Measurements from ENCODE around the gene PDHB. TPM values are rescaled to one million over a fixed set of nuclear protein-coding genes. Genes with fewer than 3 reads are reported as not detected.

PDHB gene
- total and polyA plus RNA-seq, 2 experiments from 2014 or later = 108 to 119 TPM

- H3K4me2 ChIP-seq (ENCODE audit: unreplicated experiment) = no peak overlapping the region
- in situ Hi-C loops (cut with MboI) = no loop called here
- H3K9ac ChIP-seq = no peak overlapping the region
- H3K79me2 ChIP-seq (ENCODE audit: insufficient read depth) = no peaks in the 10 kb centered on the region
- no peaks in the 10 kb centered on the region for H4K20me1 ChIP-seq (ENCODE audit: insufficient read depth)
- H3K36me3 ChIP-seq (ENCODE audit: low read depth) = 0 out of 2 replicates have a peak, but pooled peaks cover 5% of the 10 kb centered on the region
- no peak for TF ChIP-seq EZH2 (IDR thresholded peaks at IDR 0.05; ENCODE audit: insufficient read depth, poor library complexity, severe bottlenecking)
- no peak for TF ChIP-seq EZH2phosphoT487 (IDR thresholded peaks at IDR 0.05; ENCODE audit: insufficient read depth, low read depth)
- no peak for DNase-seq
- H2AFZ ChIP-seq = no peak overlapping the region
- H3F3A ChIP-seq (ENCODE audit: insufficient read depth) = peaks cover 20% of the 10 kb centered on the region
- H3K27ac ChIP-seq = no peak overlapping the region
- WGBS, 2 experiments (ENCODE audit: low coverage in 1 of 2, low lambda C conversion rate in 2 of 2, missing lambda C conversion rate in 2 of 2) = 96 to 100% methylated on average over 2 of the region's 2 CpGs
- no peaks in the 10 kb centered on the region for H3K27me3 ChIP-seq (replicated peaks; ENCODE audit: insufficient read depth)
- H3K9me3 ChIP-seq (ENCODE audit: low read depth) = no peaks in the 10 kb centered on the region
- peaks cover 7% of the 10 kb centered on the region; the same call in 1 of the 2 replicates for H3K4me1 ChIP-seq (ENCODE audit: insufficient read depth)
- no peak overlapping the region for H3K4me3 ChIP-seq
- no peaks in the 10 kb centered on the region for H3K9me2 ChIP-seq (ENCODE audit: insufficient read depth)
Observed at GRCh38 chr3:58416191-58416590, 17.4 kb downstream of the PDHB start.

- Histone ChIP-seq H3K9ac (peak overlapping the region; percentile 26; the same call in 1 of the 2 replicates), H2AFZ (no peak overlapping the region), H3K4me3 (no peak overlapping the region), H3K9me3 (ENCODE audit: low read depth) (no peaks in the 10 kb centered on the region), H3K4me1 (ENCODE audit: insufficient read depth) (peaks cover 3% of the 10 kb centered on the region; the same call in 1 of the 2 replicates), H3K9me2 (ENCODE audit: insufficient read depth) (no peaks in the 10 kb centered on the region), H3K4me2 (ENCODE audit: unreplicated experiment) (no peak overlapping the region), H3K79me2 (ENCODE audit: insufficient read depth) (no peaks in the 10 kb centered on the region), H3K36me3 (ENCODE audit: low read depth) (peaks cover 13% of the 10 kb centered on the region; the same call in 1 of the 2 replicates), H4K20me1 (ENCODE audit: insufficient read depth) (no peaks in the 10 kb centered on the region), H3K27me3 (replicated peaks; ENCODE audit: insufficient read depth) (no peaks in the 10 kb centered on the region), H3K27ac (no peak overlapping the region), H3F3A (ENCODE audit: insufficient read depth) (0 out of 2 replicates have a peak, but pooled peaks cover 5% of the 10 kb centered on the region)
- in situ Hi-C loops (cut with MboI) = no loop called here
- DNase-seq = peak; percentile 80
- TF ChIP-seq EZH2phosphoT487 (IDR thresholded peaks at IDR 0.05; ENCODE audit: insufficient read depth, low read depth) = no peak
- TF ChIP-seq EZH2 (IDR thresholded peaks at IDR 0.05; ENCODE audit: insufficient read depth, poor library complexity, severe bottlenecking) = no peak
Observed at GRCh38 chr3:58414538-58415197, 19.0 kb downstream of the PDHB start.

- Histone ChIP-seq H3F3A (ENCODE audit: insufficient read depth) (no peaks in the 10 kb centered on the region), H3K4me1 (ENCODE audit: insufficient read depth) (0 out of 2 replicates have a peak, but pooled peaks cover 3% of the 10 kb centered on the region), H3K9me2 (ENCODE audit: insufficient read depth) (no peaks in the 10 kb centered on the region), H2AFZ (no peak overlapping the region), H4K20me1 (ENCODE audit: insufficient read depth) (no peaks in the 10 kb centered on the region), H3K27me3 (replicated peaks; ENCODE audit: insufficient read depth) (no peaks in the 10 kb centered on the region), H3K27ac (no peak overlapping the region), H3K9ac (no peak overlapping the region), H3K36me3 (ENCODE audit: low read depth) (peaks cover 25% of the 10 kb centered on the region; the same call in 1 of the 2 replicates), H3K4me3 (no peak overlapping the region), H3K9me3 (ENCODE audit: low read depth) (no peaks in the 10 kb centered on the region), H3K4me2 (ENCODE audit: unreplicated experiment) (no peak overlapping the region), H3K79me2 (ENCODE audit: insufficient read depth) (no peaks in the 10 kb centered on the region)
- TF ChIP-seq EZH2phosphoT487 (IDR thresholded peaks at IDR 0.05; ENCODE audit: insufficient read depth, low read depth) (no peak), EZH2 (IDR thresholded peaks at IDR 0.05; ENCODE audit: insufficient read depth, poor library complexity, severe bottlenecking) (no peak)
- no peak for DNase-seq
- in situ Hi-C loops (cut with MboI) = no loop called here
- WGBS, 2 experiments (ENCODE audit: low coverage in 1 of 2, low lambda C conversion rate in 2 of 2, missing lambda C conversion rate in 2 of 2) = 92% methylated on average over 8 of the region's 8 CpGs
Observed at GRCh38 chr3:58411851-58412830, 21.5 kb downstream of the PDHB start.

GRCh38 chr3:58411036-58411435 lies 22.6 kb downstream of the PDHB start:
- WGBS, 2 experiments (ENCODE audit: low coverage in 1 of 2, low lambda C conversion rate in 2 of 2, missing lambda C conversion rate in 2 of 2) = 88 to 99% methylated on average over 3 of the region's 3 CpGs
- peak; percentile 41 for DNase-seq
- H3K4me2 ChIP-seq (ENCODE audit: unreplicated experiment) = no peak overlapping the region
- H3K4me1 ChIP-seq (ENCODE audit: insufficient read depth) = 0 out of 2 replicates have a peak, but pooled peaks cover 3% of the 10 kb centered on the region
- TF ChIP-seq EZH2 (IDR thresholded peaks at IDR 0.05; ENCODE audit: insufficient read depth, poor library complexity, severe bottlenecking) (no peak), EZH2phosphoT487 (IDR thresholded peaks at IDR 0.05; ENCODE audit: insufficient read depth, low read depth) (no peak)
- no peaks in the 10 kb centered on the region for H3K79me2 ChIP-seq (ENCODE audit: insufficient read depth)
- no peaks in the 10 kb centered on the region for H4K20me1 ChIP-seq (ENCODE audit: insufficient read depth)
- no peaks in the 10 kb centered on the region for H3K9me3 ChIP-seq (ENCODE audit: low read depth)
- H3K9ac ChIP-seq = no peak overlapping the region
- no peak overlapping the region for H3K27ac ChIP-seq
- no peaks in the 10 kb centered on the region for H3F3A ChIP-seq (ENCODE audit: insufficient read depth)
- in situ Hi-C loops (cut with MboI) = no loop called here
- H3K36me3 ChIP-seq (ENCODE audit: low read depth) = peaks cover 31% of the 10 kb centered on the region; the same call in 1 of the 2 replicates
- no peaks in the 10 kb centered on the region for H3K27me3 ChIP-seq (replicated peaks; ENCODE audit: insufficient read depth)
- H3K4me3 ChIP-seq = no peak overlapping the region
- no peaks in the 10 kb centered on the region for H3K9me2 ChIP-seq (ENCODE audit: insufficient read depth)
- no peak overlapping the region for H2AFZ ChIP-seq

Measured in GM23248 (cell line).